Measurements from ENCODE around the gene NFKBIB. TPM values are rescaled to one million over a fixed set of nuclear protein-coding genes. Genes with fewer than 3 reads are reported as not detected.
A peak's percentile ranks its signal among the peaks of the same experiment; 100 is the strongest.

NFKBIB gene
- total and polyA plus RNA-seq, 2 of the 13 experiments (the other 11 are each of a cell fraction or from before 2014, with no cell fraction given): 8.6 to 14.9 TPM

DNA sequence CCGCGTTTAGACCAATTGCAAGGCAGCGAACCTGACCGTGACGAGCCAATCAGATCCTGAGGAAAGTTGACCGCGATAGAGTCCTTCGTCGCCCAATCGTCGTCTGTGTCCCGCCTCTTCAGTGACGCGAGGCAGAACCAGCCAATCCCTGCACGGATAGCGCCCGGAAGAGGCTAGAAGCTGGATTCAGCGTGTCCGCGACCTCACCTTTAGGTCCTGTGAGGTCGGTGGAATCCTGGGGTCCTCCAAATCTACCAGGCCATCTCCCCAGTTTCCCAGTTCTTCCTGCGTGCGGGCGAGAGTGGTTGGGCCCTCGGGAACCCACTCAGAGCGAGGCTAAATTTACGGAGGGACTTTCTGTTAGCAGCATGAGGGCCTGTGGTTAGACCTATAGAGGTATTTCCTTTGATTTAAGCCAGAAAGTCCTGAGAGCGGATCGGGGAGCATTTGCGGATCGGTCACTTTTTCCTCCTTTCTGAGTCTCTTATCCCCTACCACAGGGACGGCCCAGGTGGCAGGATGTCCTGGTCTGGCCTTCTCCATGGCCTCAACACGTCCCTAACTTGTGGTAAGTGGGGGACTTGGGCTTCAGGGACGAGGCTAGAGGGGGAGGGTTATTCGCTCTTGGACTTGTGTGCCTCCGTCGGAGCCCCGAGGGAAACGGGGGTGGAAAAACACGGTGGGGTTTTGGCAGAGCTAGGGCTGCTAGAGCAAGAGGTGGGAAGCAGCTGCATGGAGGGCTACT is 31.2 kb downstream of the NFKBIB start, which contains the start of gene MRPS12 (continued):
- TF ChIP-seq NONO (IDR thresholded peaks at IDR 0.05) (no peak), NONO (CRISPR knock-in tag; conservative IDR thresholded peaks at IDR 0.05) (no peak), ZNF614 (CRISPR knock-in tag; IDR thresholded peaks at IDR 0.05; ENCODE audit: borderline replicate concordance) (no peak), MED13 (CRISPR knock-in tag; IDR thresholded peaks at IDR 0.05) (no peak), ZNF878 (CRISPR knock-in tag; IDR thresholded peaks at IDR 0.05) (no peak), IKZF1 (IDR thresholded peaks at IDR 0.05) (no peak)
- TF ChIP-seq, protein P1, sequence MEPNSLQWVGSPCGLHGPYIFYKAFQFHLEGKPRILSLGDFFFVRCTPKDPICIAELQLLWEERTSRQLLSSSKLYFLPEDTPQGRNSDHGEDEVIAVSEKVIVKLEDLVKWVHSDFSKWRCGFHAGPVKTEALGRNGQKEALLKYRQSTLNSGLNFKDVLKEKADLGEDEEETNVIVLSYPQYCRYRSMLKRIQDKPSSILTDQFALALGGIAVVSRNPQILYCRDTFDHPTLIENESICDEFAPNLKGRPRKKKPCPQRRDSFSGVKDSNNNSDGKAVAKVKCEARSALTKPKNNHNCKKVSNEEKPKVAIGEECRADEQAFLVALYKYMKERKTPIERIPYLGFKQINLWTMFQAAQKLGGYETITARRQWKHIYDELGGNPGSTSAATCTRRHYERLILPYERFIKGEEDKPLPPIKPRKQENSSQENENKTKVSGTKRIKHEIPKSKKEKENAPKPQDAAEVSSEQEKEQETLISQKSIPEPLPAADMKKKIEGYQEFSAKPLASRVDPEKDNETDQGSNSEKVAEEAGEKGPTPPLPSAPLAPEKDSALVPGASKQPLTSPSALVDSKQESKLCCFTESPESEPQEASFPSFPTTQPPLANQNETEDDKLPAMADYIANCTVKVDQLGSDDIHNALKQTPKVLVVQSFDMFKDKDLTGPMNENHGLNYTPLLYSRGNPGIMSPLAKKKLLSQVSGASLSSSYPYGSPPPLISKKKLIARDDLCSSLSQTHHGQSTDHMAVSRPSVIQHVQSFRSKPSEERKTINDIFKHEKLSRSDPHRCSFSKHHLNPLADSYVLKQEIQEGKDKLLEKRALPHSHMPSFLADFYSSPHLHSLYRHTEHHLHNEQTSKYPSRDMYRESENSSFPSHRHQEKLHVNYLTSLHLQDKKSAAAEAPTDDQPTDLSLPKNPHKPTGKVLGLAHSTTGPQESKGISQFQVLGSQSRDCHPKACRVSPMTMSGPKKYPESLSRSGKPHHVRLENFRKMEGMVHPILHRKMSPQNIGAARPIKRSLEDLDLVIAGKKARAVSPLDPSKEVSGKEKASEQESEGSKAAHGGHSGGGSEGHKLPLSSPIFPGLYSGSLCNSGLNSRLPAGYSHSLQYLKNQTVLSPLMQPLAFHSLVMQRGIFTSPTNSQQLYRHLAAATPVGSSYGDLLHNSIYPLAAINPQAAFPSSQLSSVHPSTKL (CRISPR knock-in tag; IDR thresholded peaks at IDR 0.05): no peak

GRCh38 chr19:38931521-38931793 is 31.7 kb downstream of the NFKBIB start:
- intact Hi-C loops (cut with micrococcal nuclease; ENCODE audit: unreplicated experiment): loop anchor here (5.0 kb wide), 2 partner anchors 199 to 274 kb away; no protein-coding TSS in a partner anchor
- TF ChIP-seq ZNF770 (CRISPR knock-in tag; IDR thresholded peaks at IDR 0.05) (peak; percentile 97), FOXO1 (CRISPR knock-in tag; IDR thresholded peaks at IDR 0.05) (no peak), NFE2L1 (CRISPR knock-in tag; IDR thresholded peaks at IDR 0.05; ENCODE audit: borderline replicate concordance) (no peak), HOXA3 (CRISPR knock-in tag; IDR thresholded peaks at IDR 0.05) (no peak), NR0B2 (CRISPR knock-in tag; IDR thresholded peaks at IDR 0.05) (0 out of 2 replicates have a peak, but pooled peaks have one; percentile 51), ZNF235 (CRISPR knock-in tag; IDR thresholded peaks at IDR 0.05; ENCODE audit: borderline replicate concordance) (no peak)
- TF ChIP-seq, protein P2, sequence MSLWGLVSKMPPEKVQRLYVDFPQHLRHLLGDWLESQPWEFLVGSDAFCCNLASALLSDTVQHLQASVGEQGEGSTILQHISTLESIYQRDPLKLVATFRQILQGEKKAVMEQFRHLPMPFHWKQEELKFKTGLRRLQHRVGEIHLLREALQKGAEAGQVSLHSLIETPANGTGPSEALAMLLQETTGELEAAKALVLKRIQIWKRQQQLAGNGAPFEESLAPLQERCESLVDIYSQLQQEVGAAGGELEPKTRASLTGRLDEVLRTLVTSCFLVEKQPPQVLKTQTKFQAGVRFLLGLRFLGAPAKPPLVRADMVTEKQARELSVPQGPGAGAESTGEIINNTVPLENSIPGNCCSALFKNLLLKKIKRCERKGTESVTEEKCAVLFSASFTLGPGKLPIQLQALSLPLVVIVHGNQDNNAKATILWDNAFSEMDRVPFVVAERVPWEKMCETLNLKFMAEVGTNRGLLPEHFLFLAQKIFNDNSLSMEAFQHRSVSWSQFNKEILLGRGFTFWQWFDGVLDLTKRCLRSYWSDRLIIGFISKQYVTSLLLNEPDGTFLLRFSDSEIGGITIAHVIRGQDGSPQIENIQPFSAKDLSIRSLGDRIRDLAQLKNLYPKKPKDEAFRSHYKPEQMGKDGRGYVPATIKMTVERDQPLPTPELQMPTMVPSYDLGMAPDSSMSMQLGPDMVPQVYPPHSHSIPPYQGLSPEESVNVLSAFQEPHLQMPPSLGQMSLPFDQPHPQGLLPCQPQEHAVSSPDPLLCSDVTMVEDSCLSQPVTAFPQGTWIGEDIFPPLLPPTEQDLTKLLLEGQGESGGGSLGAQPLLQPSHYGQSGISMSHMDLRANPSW (CRISPR knock-in tag; IDR thresholded peaks at IDR 0.05; ENCODE audit: borderline replicate concordance): no peak

More at GRCh38 chr19:38931521-38931793, 31.7 kb downstream of the NFKBIB start:
- peak overlapping the region; percentile 77 to 84 (median 81) for H3K4me3 ChIP-seq (replicated peaks in 1 of 3; ENCODE audit: insufficient read depth in 1 of 3, low read depth in 2 of 3, low read length in 3 of 3)
- peak overlapping the region; percentile 83 for H3K4me2 ChIP-seq (ENCODE audit: low read depth, low read length)
- no peak overlapping the region for H2AFZ ChIP-seq (ENCODE audit: low read length)
- no TSS peak for BruUV-seq (replicated peaks)
- in situ Hi-C loops (cut with HindIII; ENCODE audit: extremely low pct_ligation_motif_present, low pct_unique_long_range_greater_than_20kb): no loop called here
- no peaks in the 10 kb centered on the region; the same call in 1 of the 2 replicates for H4K20me1 ChIP-seq (ENCODE audit: insufficient read depth, low read length)
- H3K36me3 ChIP-seq (replicated peaks in 1 of 2; ENCODE audit: control insufficient read depth in 1 of 2, insufficient read depth in 2 of 2, low read length in 2 of 2): no peaks in the 10 kb centered on the region; a peak in 2 of 5 replicates
- CTCF ChIA-PET (ENCODE audit: low intra/inter-chr PET ratio, low total read pairs): no interaction called here
- FAIRE-seq (no peak), DNase-seq (ENCODE audit: low spot score) (no peak), ATAC-seq (peak; percentile 18)
- H3K9me3 ChIP-seq (ENCODE audit: low read length): 0 out of 2 replicates have a peak, but pooled peaks cover 5% of the 10 kb centered on the region
- 36% methylated on average over 3 of the region's 8 CpGs for WGBS (ENCODE audit: low lambda C conversion rate)
- H3K27me3 ChIP-seq (ENCODE audit: control insufficient read depth in 1 of 2, insufficient read depth in 2 of 2, low read length in 2 of 2): no peaks in the 10 kb centered on the region
- H3K79me2 ChIP-seq (ENCODE audit: insufficient read depth, low read length): peaks cover 31% of the 10 kb centered on the region
- peak overlapping the region; percentile 88 for H3K9ac ChIP-seq (ENCODE audit: insufficient read depth, low read depth, low read length)
- POLR2A ChIA-PET: interaction anchor here (1.3 to 2.9 kb wide), 10 partner anchors 21 to 528 kb away, joined by 6 to 24 read pairs (median 12); partner anchors contain the start of genes ECH1, EIF3K, FAM98C and FBXO17
- H3K4me1 ChIP-seq (ENCODE audit: insufficient read depth, low read length): peaks cover 50% of the 10 kb centered on the region
- peak overlapping the region; percentile 91 for H3K27ac ChIP-seq (ENCODE audit: extremely low read length, insufficient read depth, low read length)
